GDM1 (cell line): ENCODE results near the gene PRR20E.
"Not testable (repeated sequence)": the region's sequence is repeated elsewhere in the genome, so short reads cannot be mapped to it uniquely, and the experiment has no call there.

ENCODE experiments used
- DNase-seq: peaks from one replicate; lab custom pipeline; 2025; lab: John Stamatoyannopoulos, UW

PRR20E gene

DNA sequence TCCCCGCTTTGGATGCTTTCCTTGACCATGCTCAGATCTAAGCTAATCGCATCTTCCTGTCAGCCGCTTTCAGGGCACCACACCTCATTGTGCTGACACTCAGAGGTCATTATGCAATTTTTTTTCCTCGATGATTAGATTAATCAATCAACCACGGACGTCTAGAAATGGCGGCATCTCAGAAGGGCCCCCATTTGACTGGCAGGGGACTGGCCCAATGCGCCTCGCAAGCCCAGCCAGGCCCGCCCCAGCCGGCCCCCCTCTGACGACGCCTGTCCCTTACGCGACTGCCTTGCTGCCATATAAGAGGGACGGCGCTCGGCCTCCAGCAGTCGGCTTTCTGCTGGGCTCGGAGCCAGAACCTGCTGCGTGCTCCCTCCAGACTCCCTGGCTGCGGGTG lies at the start of gene PRR20E:
TSS of gene PRR20E (plus strand) at position 301 of the 400 bp plus-strand sequence. CDS start 387 bp downstream, outside the sequence.
- DNase-seq, result not testable (repeated sequence)

DNA sequence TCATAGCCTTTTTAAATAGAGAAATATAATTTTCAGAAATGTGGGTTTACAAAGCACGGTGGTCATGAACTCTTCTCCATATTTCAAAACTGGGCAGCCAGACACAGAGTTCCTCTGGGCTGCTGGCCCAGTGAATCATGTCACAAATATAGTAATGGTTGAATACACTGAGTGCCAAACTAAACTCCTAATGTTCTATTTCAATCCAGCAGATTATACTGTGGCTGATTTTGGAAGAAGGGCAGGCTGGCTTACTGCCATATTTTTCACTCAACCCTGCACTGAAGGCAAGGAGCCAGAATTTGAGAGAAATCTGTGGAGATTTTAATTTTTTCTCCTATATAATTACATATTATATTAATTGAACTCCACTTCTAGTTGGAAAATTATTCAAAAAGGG lies 43.3 kb upstream of the PRR20E start:
- DNase-seq, result no peak

DNA sequence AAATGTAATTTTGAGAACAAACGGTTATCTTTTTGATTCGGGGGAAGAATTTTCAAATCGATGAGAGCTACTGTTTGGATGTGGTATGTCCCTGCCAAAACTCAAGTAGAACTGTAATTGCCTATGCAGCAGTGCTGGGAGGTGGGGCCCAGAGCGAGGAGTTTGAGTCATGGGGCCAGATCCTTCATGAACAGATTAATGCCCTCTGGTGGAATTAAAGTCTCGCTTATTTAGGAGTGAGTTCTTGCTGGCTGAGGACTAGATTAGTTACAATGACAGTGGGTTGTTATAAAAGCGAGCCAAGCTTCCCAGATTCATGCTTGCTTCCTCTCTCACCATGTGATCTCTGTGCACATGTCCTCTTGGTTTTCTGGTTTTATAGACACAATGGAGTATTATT lies 38.1 kb upstream of the PRR20E start:
- DNase-seq, result no peak

DNA sequence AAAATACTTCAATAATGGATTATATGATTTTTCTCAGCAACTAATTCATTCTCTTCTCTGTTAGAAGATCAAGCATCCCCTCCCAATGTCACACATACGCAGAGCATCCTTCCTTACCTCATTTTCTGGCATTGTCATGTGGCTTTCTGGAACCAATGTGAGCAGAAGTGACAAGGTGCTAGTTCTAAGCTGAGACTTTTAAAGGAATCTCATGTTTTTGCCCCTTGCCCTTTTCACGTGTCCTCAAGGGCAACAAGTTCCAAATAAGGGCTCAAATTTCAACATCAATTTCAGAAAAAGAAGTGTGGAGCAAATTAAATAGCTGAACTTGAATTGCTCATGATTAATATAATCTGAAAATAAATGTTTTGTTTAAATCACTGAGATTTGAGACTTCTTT lies 30.9 kb upstream of the PRR20E start:
- DNase-seq, result no peak

DNA sequence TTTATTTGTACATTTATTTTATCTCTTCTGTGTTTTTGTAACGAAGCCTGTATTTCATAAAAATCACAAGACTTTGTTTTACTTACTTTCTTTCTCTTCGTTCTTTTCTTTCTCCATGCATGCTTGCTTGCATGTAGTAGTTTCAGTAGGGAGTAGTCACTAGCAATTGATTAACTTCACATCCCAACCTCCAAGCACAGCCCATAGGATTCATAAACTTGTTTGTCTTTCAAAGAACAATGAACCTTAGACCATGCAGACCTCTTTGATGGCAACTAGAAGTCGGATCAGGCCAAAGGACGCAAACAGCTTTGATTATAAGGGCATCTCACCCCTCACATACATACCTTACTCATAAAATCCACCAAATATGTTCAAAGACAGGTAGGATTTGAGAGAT lies 29.4 kb upstream of the PRR20E start:
- DNase-seq, result no peak

DNA sequence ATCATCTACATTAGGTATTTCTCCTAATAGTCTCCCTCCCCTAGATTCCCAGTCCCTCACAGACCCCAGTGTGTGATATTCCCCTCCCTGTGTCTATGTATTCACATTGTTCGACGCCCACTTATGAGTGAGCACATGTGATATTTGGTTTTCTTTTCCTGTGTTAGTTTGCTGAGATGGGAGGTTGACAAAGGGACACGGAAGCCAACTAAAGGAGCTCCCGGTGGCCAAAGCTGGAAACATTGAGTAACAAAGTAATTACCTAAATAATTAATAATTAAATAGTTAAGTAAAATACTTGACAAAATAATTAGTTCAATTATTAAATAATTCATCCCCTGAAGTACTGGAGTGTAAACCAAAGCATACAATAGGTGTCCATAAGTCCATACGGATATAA lies 28.0 kb upstream of the PRR20E start:
- DNase-seq, result no peak

DNA sequence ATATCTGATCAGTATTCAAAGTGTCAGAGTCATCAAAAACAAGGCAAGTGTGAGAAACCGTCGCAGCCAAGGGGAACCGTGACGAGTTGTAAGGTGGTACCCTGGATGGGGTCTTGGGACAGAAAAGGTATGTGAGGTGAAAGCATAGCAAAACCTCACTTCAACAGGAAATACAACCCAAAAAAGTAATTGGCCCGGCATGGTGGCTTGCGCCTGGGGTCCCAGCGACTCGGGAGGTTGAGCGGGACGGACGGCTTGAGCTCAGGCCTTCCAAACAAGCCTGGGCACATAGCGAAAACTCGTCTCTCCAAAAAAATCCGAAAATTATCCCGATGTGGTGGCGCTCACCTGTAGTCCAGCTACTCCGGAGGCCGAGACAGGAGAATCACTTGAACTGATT lies 27.2 kb upstream of the PRR20E start:
- DNase-seq, result not testable (repeated sequence)

DNA sequence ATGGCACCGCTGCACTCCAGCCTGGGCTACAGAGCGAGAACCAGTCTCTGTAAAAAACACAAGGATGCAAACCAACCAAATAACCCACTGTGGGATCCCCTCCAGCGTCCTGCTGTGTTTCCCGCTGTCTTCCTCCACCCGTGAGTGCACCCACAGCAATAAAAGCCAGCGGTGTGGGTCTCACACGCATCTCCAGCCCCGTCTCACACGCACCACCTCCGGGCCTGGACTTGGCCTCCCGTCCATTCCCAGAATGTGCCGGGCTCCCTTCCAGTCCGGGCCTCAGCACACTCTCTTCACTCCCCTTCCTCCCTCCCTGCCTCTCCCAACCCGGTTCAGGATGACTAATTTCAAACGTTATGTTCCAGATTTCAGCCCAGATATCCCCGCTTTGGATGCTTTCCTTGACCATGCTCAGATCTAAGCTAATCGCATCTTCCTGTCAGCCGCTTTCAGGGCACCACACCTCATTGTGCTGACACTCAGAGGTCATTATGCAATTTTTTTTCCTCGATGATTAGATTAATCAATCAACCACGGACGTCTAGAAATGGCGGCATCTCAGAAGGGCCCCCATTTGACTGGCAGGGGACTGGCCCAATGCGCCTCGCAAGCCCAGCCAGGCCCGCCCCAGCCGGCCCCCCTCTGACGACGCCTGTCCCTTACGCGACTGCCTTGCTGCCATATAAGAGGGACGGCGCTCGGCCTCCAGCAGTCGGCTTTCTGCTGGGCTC lies 26.6 kb upstream of the PRR20E start, which contains the start of gene PRR20A:
TSS of gene PRR20A (plus strand) at position 684 of the 734 bp plus-strand sequence. CDS start 387 bp downstream, outside the sequence.
- not testable (repeated sequence) for DNase-seq

DNA sequence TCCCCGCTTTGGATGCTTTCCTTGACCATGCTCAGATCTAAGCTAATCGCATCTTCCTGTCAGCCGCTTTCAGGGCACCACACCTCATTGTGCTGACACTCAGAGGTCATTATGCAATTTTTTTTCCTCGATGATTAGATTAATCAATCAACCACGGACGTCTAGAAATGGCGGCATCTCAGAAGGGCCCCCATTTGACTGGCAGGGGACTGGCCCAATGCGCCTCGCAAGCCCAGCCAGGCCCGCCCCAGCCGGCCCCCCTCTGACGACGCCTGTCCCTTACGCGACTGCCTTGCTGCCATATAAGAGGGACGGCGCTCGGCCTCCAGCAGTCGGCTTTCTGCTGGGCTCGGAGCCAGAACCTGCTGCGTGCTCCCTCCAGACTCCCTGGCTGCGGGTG lies 19.8 kb upstream of the PRR20E start, which contains the start of gene PRR20B:
TSS of gene PRR20B (plus strand) at position 301 of the 400 bp plus-strand sequence. CDS start 387 bp downstream, outside the sequence.
- DNase-seq, result not testable (repeated sequence)

DNA sequence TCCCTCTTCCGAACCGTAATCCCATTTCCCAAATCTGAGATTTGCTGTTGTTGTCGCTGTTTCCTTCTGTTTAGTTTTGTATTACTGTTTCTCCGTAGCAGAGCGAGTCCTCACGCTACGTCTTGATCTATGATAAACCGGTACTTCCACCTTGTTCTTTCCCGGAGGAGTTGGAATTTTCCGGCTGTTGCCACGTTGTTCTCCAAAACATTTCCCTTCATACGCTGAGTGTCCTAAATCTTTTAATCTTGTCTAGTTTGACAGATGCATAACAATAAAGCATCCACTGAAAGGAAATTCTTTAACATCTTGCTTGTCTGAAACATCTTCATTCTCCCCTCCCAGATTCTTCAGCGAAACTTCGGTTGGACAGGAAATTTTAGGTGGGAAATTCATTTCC lies 18.9 kb upstream of the PRR20E start:
- DNase-seq, result not testable (repeated sequence)

DNA sequence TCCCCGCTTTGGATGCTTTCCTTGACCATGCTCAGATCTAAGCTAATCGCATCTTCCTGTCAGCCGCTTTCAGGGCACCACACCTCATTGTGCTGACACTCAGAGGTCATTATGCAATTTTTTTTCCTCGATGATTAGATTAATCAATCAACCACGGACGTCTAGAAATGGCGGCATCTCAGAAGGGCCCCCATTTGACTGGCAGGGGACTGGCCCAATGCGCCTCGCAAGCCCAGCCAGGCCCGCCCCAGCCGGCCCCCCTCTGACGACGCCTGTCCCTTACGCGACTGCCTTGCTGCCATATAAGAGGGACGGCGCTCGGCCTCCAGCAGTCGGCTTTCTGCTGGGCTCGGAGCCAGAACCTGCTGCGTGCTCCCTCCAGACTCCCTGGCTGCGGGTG lies 13.2 kb upstream of the PRR20E start, which contains the start of gene PRR20C:
TSS of gene PRR20C (plus strand) at position 301 of the 400 bp plus-strand sequence. CDS start 387 bp downstream, outside the sequence.
- not testable (repeated sequence) for DNase-seq

DNA sequence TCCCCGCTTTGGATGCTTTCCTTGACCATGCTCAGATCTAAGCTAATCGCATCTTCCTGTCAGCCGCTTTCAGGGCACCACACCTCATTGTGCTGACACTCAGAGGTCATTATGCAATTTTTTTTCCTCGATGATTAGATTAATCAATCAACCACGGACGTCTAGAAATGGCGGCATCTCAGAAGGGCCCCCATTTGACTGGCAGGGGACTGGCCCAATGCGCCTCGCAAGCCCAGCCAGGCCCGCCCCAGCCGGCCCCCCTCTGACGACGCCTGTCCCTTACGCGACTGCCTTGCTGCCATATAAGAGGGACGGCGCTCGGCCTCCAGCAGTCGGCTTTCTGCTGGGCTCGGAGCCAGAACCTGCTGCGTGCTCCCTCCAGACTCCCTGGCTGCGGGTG lies 6.7 kb upstream of the PRR20E start, which contains the start of gene PRR20D:
TSS of gene PRR20D (plus strand) at position 301 of the 400 bp plus-strand sequence. CDS start 387 bp downstream, outside the sequence.
- DNase-seq, result not testable (repeated sequence)

DNA sequence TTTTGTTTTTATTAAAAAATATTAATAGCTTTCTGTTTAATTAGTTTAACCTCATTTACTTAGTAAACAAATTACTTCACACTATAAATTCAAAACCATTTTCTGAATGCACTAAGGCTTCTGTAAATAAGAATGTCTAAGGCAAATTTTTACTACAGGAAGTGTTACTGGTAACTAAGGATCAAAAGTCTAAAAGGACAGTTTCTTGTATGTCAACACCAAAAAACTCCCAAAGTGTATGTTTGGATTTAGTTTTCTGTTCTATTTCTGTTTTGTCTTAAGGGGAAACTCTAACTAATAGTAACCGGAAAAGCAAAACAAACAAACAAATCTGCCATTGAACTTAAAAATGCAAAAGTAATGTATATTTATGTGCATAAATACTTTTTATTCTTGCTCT lies 24.7 kb downstream of the PRR20E start:
- no peak for DNase-seq

DNA sequence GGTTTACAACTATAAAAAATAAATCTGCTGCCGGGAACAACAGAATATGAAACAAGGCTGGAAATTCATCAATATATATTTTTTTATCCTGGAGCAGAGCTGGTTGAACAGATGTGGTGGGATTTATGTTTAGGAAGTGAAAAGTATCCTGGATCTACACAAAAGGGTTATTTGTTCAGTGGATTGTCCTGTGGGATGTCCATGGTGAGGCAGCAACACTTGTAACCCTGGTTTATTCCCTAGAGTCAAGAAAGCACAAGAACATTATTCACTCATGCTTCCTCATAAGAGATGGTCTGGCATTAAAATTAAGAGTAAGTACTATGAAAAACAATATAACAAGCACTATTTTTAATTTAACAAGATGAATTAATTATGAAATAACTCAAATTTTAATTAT lies 46.0 kb downstream of the PRR20E start:
- no peak for DNase-seq
